MCF 10A (cell line): Measurements from ENCODE around the gene AUH. TPM values are rescaled to one million over a fixed set of nuclear protein-coding genes. Genes with fewer than 3 reads are reported as not detected.

ENCODE experiments used
- BruUV-seq: library from RNA; stranded (reverse); fragments of 400-500 nt; replicated peaks from 2 replicates; lab custom pipeline; 2021; lab: Mats Ljungman, UMichigan
- CTCF ChIA-PET: fragments of 300-600 bp; sonication (Branson Sonifier 250); formaldehyde crosslinking; extraction: SDS; loops from one replicate; lab custom pipeline; 2021; ENCODE audit warnings: antibody characterized with exemption, inconsistent platforms; lab: Yijun Ruan, JAX
- POLR2A ChIA-PET: fragments of 300-600, 350-650 bp; sonication (Branson Sonifier 250); formaldehyde crosslinking; extraction: SDS; loops from one replicate; lab custom pipeline; 2020; ENCODE audit warnings: antibody characterized with exemption, inconsistent platforms; lab: Yijun Ruan, JAX
- DNase-seq: peaks from one replicate; pipeline ENCODE4 v3.0.0-alpha.2; 2018; ENCODE audit not compliant: unreplicated experiment
- H3K27ac Mint-ChIP-seq: one replicate; pipeline ENCODE4 v1.8.0; 2022; ENCODE audit warnings: mild to moderate bottlenecking, low read depth, mixed read lengths; ENCODE audit not compliant: unreplicated experiment
- H3K27me3 Mint-ChIP-seq: one replicate; pipeline ENCODE4 v1.8.0; 2022; ENCODE audit warnings: mixed read lengths; ENCODE audit not compliant: insufficient read depth, unreplicated experiment
- H3K36me3 Mint-ChIP-seq: one replicate; pipeline ENCODE4 v1.8.0; 2022; ENCODE audit warnings: mild to moderate bottlenecking, moderate library complexity, mixed read lengths; ENCODE audit not compliant: insufficient read depth, unreplicated experiment
- H3K4me1 Mint-ChIP-seq: one replicate; pipeline ENCODE4 v1.8.0; 2022; ENCODE audit warnings: mixed read lengths; ENCODE audit not compliant: insufficient read depth, unreplicated experiment
- H3K4me3 Mint-ChIP-seq: one replicate; pipeline ENCODE4 v1.8.0; 2022; ENCODE audit warnings: mild to moderate bottlenecking, moderate library complexity, mixed read lengths; ENCODE audit not compliant: unreplicated experiment
- H3K9me3 Mint-ChIP-seq: one replicate; pipeline ENCODE4 v1.8.0; 2022; ENCODE audit warnings: mixed read lengths; ENCODE audit not compliant: unreplicated experiment
- intact Hi-C: fragments of 100-400 bp; cut with micrococcal nuclease; formaldehyde crosslinking; loops from 2 replicates; pipeline ENCODE4 v1.14.1; 2022
- total RNA-seq: library from RNA; stranded (reverse); gene quantifications from 2 replicates; pipeline ENCODE4 v1.2.3, GENCODE V29; 2022
- TF ChIP-seq, protein P1 (sequence below): fragments of 200-600 bp; IDR thresholded peaks from one replicate; pipeline ENCODE4 v1.8.0; 2022; ENCODE audit warnings: antibody characterized with exemption, mild to moderate bottlenecking; ENCODE audit not compliant: unreplicated experiment

Gene AUH
- total RNA-seq, 1 experiment from 2014 or later: 20.9 TPM

DNA sequence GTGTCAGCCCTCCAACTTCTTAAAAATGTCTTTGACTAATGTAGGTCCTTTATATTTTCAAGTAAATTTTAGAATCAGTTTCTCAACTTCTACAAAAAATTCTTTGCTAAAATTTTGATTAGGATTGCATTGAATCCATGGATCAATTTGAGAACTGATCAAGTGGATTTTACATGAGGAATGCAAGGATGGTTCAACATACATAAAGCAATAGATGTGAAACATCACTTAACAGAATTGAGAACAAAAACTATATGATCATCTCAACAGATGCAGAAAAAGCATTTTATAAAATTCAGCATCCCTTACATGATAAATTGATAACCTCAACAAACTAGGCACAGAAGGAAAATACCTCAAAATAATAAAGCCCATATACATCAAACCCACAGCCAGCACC, 190.8 kb downstream of the AUH start:
- no TSS peak for BruUV-seq
- intact Hi-C loops: no loop called here
- DNase-seq: no peak
- TF ChIP-seq, protein P1, sequence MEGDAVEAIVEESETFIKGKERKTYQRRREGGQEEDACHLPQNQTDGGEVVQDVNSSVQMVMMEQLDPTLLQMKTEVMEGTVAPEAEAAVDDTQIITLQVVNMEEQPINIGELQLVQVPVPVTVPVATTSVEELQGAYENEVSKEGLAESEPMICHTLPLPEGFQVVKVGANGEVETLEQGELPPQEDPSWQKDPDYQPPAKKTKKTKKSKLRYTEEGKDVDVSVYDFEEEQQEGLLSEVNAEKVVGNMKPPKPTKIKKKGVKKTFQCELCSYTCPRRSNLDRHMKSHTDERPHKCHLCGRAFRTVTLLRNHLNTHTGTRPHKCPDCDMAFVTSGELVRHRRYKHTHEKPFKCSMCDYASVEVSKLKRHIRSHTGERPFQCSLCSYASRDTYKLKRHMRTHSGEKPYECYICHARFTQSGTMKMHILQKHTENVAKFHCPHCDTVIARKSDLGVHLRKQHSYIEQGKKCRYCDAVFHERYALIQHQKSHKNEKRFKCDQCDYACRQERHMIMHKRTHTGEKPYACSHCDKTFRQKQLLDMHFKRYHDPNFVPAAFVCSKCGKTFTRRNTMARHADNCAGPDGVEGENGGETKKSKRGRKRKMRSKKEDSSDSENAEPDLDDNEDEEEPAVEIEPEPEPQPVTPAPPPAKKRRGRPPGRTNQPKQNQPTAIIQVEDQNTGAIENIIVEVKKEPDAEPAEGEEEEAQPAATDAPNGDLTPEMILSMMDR: no peak
- no peak overlapping the region for H3K27ac Mint-ChIP-seq
- no peaks in the 10 kb centered on the region for H3K36me3 Mint-ChIP-seq
- CTCF ChIA-PET: no interaction called here
- POLR2A ChIA-PET: interaction anchor here (1.1 kb wide), 1 partner anchor 11 kb away, joined by 3 read pairs; no protein-coding TSS in a partner anchor
- H3K27me3 Mint-ChIP-seq: no peaks in the 10 kb centered on the region
- no peaks in the 10 kb centered on the region for H3K9me3 Mint-ChIP-seq
- H3K4me3 Mint-ChIP-seq: no peak overlapping the region
- peaks cover 11% of the 10 kb centered on the region for H3K4me1 Mint-ChIP-seq

DNA sequence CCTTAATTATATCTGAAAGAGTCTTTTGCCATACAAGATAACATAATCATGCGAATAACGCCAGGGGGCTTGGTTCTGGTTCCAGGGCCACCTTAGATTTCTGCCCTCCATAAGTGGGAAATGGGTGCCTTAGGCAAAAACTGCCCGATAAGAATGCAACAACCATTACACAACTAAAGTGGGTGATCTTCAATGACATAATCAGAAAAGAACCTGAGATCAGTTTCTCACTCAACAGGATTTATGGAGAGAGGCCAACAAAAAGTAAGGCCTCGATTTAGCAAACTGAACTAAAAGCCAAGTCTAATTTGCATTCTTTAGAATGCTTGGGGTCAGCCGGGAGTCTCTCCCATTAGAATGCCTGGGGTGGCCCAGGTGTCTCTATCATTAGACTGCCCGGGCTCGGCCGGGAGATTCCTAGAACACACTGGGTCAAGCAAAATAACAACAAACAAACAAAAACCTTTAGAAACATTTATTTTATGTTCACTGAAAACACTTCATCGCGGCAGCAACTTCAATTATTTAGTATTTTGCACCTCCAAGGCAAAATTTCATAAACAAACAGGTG, 194.8 kb downstream of the AUH start:
- Mint-ChIP-seq H3K27me3 (no peaks in the 10 kb centered on the region), H3K4me1 (peaks cover 30% of the 10 kb centered on the region), H3K4me3 (no peak overlapping the region), H3K9me3 (no peaks in the 10 kb centered on the region), H3K36me3 (no peaks in the 10 kb centered on the region), H3K27ac (peak overlapping the region; percentile 4)
- ChIA-PET POLR2A (interaction anchor here (0.6 to 2.7 kb wide), 6 partner anchors 9 to 1115 kb away, joined by 3 to 34 read pairs (median 4); no protein-coding TSS in a partner anchor), CTCF (no interaction called here)
- DNase-seq: no peak
- TF ChIP-seq, protein P1: no peak
- no TSS peak for BruUV-seq
- intact Hi-C loops: no loop called here

DNA sequence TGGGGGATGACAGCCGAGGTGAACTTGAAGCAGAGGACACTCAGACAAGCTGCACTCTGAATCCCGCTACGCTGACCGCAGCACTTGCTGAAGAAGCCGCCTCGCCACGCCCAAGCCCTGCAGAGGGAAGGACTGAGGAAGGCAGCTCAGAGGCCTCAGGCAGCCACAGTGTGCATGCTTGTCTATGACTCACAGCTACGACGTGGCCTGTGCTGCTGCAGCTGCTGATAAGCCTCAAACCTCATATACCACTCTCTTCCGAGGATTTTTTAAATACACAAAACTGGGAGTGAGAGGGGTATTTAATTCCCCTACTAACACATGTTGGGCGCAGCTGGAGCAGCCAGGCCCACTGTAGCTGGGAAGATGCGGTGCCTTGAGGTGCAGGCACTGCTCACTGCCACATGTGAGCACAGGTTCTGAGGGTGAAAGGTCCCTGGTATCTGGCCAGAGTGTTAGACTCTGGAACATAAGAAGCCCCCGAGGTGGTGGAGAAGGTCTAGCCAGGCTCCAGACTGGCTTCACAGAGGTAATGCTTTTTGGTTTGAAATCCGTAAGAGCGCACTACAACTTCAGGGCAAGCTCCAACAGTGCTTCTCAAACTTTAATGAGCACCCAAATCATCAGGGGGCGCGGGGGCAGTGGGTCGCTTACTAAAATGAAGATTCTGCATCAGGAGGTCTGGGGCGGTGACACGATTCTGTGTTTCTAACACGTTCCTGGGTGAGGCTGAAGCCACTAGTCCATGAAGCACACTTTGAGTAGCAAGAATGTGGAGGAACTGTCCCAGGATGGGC, 196.8 kb downstream of the AUH start:
- no peaks in the 10 kb centered on the region for H3K27me3 Mint-ChIP-seq
- no peaks in the 10 kb centered on the region for H3K9me3 Mint-ChIP-seq
- peak; percentile 94 for DNase-seq
- H3K4me3 Mint-ChIP-seq: peak overlapping the region; percentile 6
- TF ChIP-seq, protein P1: no peak
- intact Hi-C loops: no loop called here
- CTCF ChIA-PET: interaction anchor here (1.1 to 1.8 kb wide), 3 partner anchors 13 to 262 kb away, joined by 4 to 8 read pairs (median 6); no protein-coding TSS in a partner anchor
- no peaks in the 10 kb centered on the region for H3K36me3 Mint-ChIP-seq
- POLR2A ChIA-PET: interaction anchor here (0.6 to 2.7 kb wide), 23 partner anchors 11 to 299 kb away, joined by 3 to 34 read pairs (median 4); partner anchors contain the start of gene NFIL3
- BruUV-seq: no TSS peak
- H3K4me1 Mint-ChIP-seq: peaks cover 30% of the 10 kb centered on the region
- peak overlapping the region; percentile 57 for H3K27ac Mint-ChIP-seq

Other genes with a start within 250 kb of the AUH start
- gene NFIL3, start 61.9 kb upstream of the AUH start, total RNA-seq: 70.4 and 76.8 TPM in 2 replicates